ENCODE data around the gene DTX3L.

Gene DTX3L

DNA sequence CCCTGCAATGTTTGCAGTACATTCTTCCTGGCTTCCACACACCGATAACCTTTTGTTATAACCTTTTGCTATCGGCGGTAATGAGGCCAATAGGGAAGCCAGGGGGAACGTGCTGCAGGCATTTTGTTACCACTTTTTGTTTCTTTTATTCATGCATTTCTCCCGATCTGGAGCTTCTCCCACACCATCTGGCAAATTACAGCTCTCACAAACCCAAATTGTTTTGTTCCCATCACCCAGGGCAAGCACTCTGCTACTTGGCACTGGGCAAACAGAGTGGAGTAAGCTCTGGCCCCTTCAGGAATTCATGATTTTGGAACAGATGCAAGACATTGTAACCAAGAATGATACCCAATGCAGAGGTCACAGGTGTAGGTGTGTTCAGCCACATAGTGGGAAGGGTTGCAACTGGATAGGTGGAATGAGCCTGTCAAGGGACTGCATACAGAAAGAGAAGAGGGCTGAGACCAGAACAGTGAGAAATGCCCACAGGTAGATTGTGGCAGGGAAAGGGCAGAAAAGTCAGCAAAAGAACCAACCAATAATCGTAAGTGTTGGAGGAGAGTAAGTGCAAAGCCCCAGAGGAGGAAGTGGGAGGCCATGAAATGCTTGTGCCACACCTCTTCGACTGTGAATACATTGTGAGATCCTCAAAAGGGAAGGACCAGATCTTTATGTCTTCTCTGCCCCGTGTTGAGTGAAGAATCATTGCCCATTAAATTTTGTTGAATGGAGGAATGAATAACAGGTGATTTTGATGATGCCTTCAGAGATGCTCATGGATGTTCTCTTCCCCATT lies 59.1 kb downstream of the DTX3L start:
- ChIA-PET CTCF (no interaction called here), POLR2A (no interaction called here)
- DNase-seq (ENCODE audit: extremely low spot score) = no peak
- no peak for TF ChIP-seq L3MBTL2 (conservative IDR thresholded peaks at IDR 0.05)
